ENCODE data around the gene KCNC4. TPM values are rescaled to one million over a fixed set of nuclear protein-coding genes. Genes with fewer than 3 reads are reported as not detected.

Gene KCNC4
- total RNA-seq, 6 donors from 2014 or later, result 2.5 to 11.9 (median 4.4) TPM

- TF ChIP-seq CTCF (IDR thresholded peaks at IDR 0.05), result no peak
- no peak for TF ChIP-seq POLR2A (IDR thresholded peaks at IDR 0.05)
- TF ChIP-seq POLR2AphosphoS5 (IDR thresholded peaks at IDR 0.05), result no peak
- no peak for TF ChIP-seq EP300 (IDR thresholded peaks at IDR 0.05)
- no peak for ATAC-seq (ENCODE audit: low FRiP score in 2 of 2)
- H3K4me3 ChIP-seq, result no peak overlapping the region
- WGBS, 2 donors, result 80 to 84% methylated on average over 10 of the region's 10 CpGs
- no peak for DNase-seq
- H3K27me3 ChIP-seq, result no peaks in the 10 kb centered on the region
- H3K9me3 ChIP-seq, result no peaks in the 10 kb centered on the region
- H3K36me3 ChIP-seq, result no peaks in the 10 kb centered on the region
- H3K27ac ChIP-seq, result no peak overlapping the region
- H3K4me1 ChIP-seq, result no peaks in the 10 kb centered on the region
These were observed 22.8 kb upstream of the KCNC4 start for GRCh38 chr1:110187139-110187890.

DNA sequence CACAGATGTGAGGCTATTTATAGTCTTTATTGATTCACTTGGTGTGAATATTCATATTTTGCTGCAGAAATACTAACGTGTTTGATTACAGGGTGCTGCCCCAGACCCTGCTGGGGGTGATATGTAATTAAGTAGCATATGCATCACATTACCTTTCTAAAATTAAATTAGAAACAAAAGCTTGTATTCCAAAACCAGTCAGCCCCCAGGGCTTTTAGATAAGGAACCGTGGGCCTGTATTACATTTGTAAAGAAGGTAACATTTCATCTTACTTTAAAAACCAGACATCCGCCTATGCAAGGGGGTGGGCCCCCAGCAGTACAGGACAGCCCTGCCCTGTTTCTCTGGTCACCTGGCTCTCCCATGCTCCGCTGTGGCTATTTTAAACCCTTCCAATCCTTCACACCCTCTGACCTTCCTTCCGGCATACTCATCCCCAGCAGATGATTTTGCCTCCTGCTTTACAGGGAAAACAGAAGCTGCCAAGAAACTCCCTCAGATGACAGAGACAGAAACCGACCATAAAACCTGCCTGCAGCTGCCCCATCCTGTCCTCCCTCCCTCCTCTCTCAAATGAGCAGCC, 22.0 kb upstream of the KCNC4 start:
- Histone ChIP-seq H3K36me3 (no peaks in the 10 kb centered on the region), H3K27me3 (no peaks in the 10 kb centered on the region), H3K27ac (no peak overlapping the region), H3K4me1 (no peaks in the 10 kb centered on the region), H3K4me3 (no peak overlapping the region), H3K9me3 (no peaks in the 10 kb centered on the region)
- no peak for TF ChIP-seq EP300 (IDR thresholded peaks at IDR 0.05)
- TF ChIP-seq POLR2AphosphoS5 (IDR thresholded peaks at IDR 0.05), result no peak
- no peak for TF ChIP-seq CTCF (IDR thresholded peaks at IDR 0.05)
- no peak for TF ChIP-seq POLR2A (IDR thresholded peaks at IDR 0.05)
- 61 to 71% methylated on average over 6 of the region's 6 CpGs for WGBS, 2 donors
- DNase-seq, result no peak
- ATAC-seq (ENCODE audit: low FRiP score in 2 of 2), result no peak

DNA sequence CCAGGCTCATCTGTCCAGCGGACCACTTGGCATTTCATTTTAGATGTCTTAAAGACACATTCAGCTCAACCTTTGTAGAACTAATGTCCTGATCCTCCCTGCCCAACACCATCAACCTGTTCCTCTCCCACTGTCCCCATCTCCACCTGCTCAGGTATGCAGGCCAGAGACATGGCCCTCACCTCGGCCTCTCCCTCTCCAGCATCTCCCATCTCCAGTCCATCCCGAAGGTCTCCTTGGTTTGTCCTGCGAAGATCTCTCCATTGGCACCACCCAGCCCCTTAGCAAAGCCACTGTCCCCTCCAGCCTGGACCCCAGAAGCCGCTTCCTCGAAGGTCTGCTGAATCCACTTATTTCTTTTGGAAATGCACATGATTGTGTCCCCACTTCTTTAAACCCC, 20.9 kb upstream of the KCNC4 start:
- no peaks in the 10 kb centered on the region for H3K36me3 ChIP-seq
- H3K4me1 ChIP-seq, result no peaks in the 10 kb centered on the region
- 78 to 99% methylated on average over 6 of the region's 6 CpGs for WGBS, 2 donors
- no peak overlapping the region for H3K4me3 ChIP-seq
- no peaks in the 10 kb centered on the region for H3K27me3 ChIP-seq
- ATAC-seq (ENCODE audit: low FRiP score in 2 of 2) (no peak), DNase-seq (no peak)
- no peaks in the 10 kb centered on the region for H3K9me3 ChIP-seq
- no peak overlapping the region for H3K27ac ChIP-seq
- TF ChIP-seq POLR2AphosphoS5 (IDR thresholded peaks at IDR 0.05) (no peak), EP300 (IDR thresholded peaks at IDR 0.05) (no peak), CTCF (IDR thresholded peaks at IDR 0.05) (no peak), POLR2A (IDR thresholded peaks at IDR 0.05) (no peak)

GRCh38 chr1:110190282-110190929, 19.7 kb upstream of the KCNC4 start:
- no peak overlapping the region for H3K4me3 ChIP-seq
- no peaks in the 10 kb centered on the region for H3K4me1 ChIP-seq
- DNase-seq, result peak in 1 of 2 donors; percentile 37
- H3K36me3 ChIP-seq, result no peaks in the 10 kb centered on the region
- no peak for TF ChIP-seq EP300 (IDR thresholded peaks at IDR 0.05)
- no peak for TF ChIP-seq POLR2A (IDR thresholded peaks at IDR 0.05)
- TF ChIP-seq POLR2AphosphoS5 (IDR thresholded peaks at IDR 0.05), result no peak
- no peak for TF ChIP-seq CTCF (IDR thresholded peaks at IDR 0.05)
- H3K9me3 ChIP-seq, result no peaks in the 10 kb centered on the region
- H3K27ac ChIP-seq, result no peak overlapping the region
- ATAC-seq (ENCODE audit: low FRiP score in 2 of 2), result no peak
- WGBS, 2 donors, result 53 to 62% methylated on average over 8 of the region's 8 CpGs
- no peaks in the 10 kb centered on the region for H3K27me3 ChIP-seq
